A549 treated with dexamethasone at 1 μM for 4 hours (cell line): Measurements from ENCODE around the gene TKTL2. TPM values are rescaled to one million over a fixed set of nuclear protein-coding genes. Genes with fewer than 3 reads are reported as not detected.

Experiments used
- total RNA-seq: library from RNA; stranded (reverse); fragments of 200-300 nt; extraction: Qiagen RNA extraction; gene quantifications from 5 replicates; pipeline ENCODE4 v1.2.3, GENCODE V29; 2022

TKTL2 gene
- total RNA-seq, result not detected in 5 replicates

GRCh38 chr4:163473576-163473975 is at the start of gene TKTL2:
TSS of gene TKTL2 (minus strand) at chr4:163473754. CDS start at chr4:163473734, 20 bp downstream.

GRCh38 chr4:163494360-163495241 is 21.0 kb upstream of the TKTL2 start, which contains the start of gene TMA16:
TSS of gene TMA16 (plus strand) at chr4:163494690. CDS start at chr4:163494802, 112 bp downstream.

Other genes starting within 250 kb of the TKTL2 start
- gene NPY1R, start 141.2 kb downstream of the TKTL2 start, total RNA-seq, result 0.07 to 0.17 TPM (median 0.11 TPM) in 3 of 5 replicates, not detected in the others
- gene NPY5R, start 129.9 kb downstream of the TKTL2 start, total RNA-seq, result not detected in 5 replicates
- gene TMA16, start 20.9 kb upstream of the TKTL2 start, total RNA-seq, result 21.8 to 35.4 TPM (median 24.8 TPM) in 5 replicates